HCT116 (cell line): ENCODE results near the gene SERTAD3. TPM values are rescaled to one million over a fixed set of nuclear protein-coding genes. Genes with fewer than 3 reads are reported as not detected.
A peak's percentile ranks its signal among the peaks of the same experiment; 100 is the strongest.

Experiments
- ATAC-seq: fragments of 200-7000 bp; cut with Tn5 transposase; 2 replicates; pipeline ENCODE4 v1.9.1; 2020; ENCODE audit warnings: mild to moderate bottlenecking, moderate library complexity
- BruUV-seq: library from RNA; stranded (reverse); fragments of 400-500 nt; replicated peaks from 2 replicates; lab custom pipeline; 2021; lab: Mats Ljungman, UMichigan
- CTCF ChIA-PET: fragments of 300-600 bp; sonication (Branson Sonifier 250); formaldehyde crosslinking; loops from one replicate; lab custom pipeline; 2021; ENCODE audit warnings: antibody characterized with exemption; lab: Charles Lee
- POLR2A ChIA-PET: fragments of 300-600, 350-600 bp; sonication (Branson Sonifier 250); formaldehyde crosslinking; loops from one replicate; lab custom pipeline; 2021; ENCODE audit warnings: antibody characterized with exemption; lab: Charles Lee
- RAD21 ChIA-PET, 2 experiments: fragments of 300-600 bp; sonication (Branson Sonifier 250); formaldehyde crosslinking; loops; one replicate each; lab custom pipeline; 2023; ENCODE audit warnings: low total read pairs in 2 of 2; ENCODE audit not compliant: uncharacterized antibody in 2 of 2, unreplicated experiment in 2 of 2, low non-redundant PET in 1 of 2; lab: Charles Lee
- DNase-seq: peaks from one replicate; pipeline ENCODE4 v3.0.0-alpha.2; 2010; ENCODE audit warnings: low read depth, low spot score
- H2AFZ ChIP-seq: fragments of 200-600 bp; shearing (Covaris generic), sonication (generic); 2 replicates; pipeline ENCODE4 v1.6.1; 2017; ENCODE audit warnings: low read depth, mixed run types, mixed read lengths, antibody characterized with exemption, low read length; ENCODE audit not compliant: poor library complexity, severe bottlenecking
- H3K27ac ChIP-seq: 2 replicates; pipeline ENCODE4 v1.5.1; 2012; ENCODE audit warnings: low read depth, low read length
- H3K27me3 ChIP-seq: fragments of 200-600 bp; sonication (generic); 2 replicates; pipeline ENCODE4 v1.6.1; 2016; ENCODE audit warnings: mixed run types, low read length, mixed read lengths; ENCODE audit not compliant: insufficient read depth
- H3K36me3 ChIP-seq, 2 experiments: fragments of 200-500 bp in 1 of 2; fragments of 200-600 bp in 1 of 2; sonication (Bioruptor generic) in 1 of 2; sonication (generic) in 1 of 2; 2 replicates each; pipeline versions ENCODE4 v1.5.1 to v1.6.1; 2014 to 2016; ENCODE audit warnings: low read length in 2 of 2, inconsistent platforms in 1 of 2, mixed read lengths in 1 of 2, mixed run types in 1 of 2; ENCODE audit not compliant: insufficient read depth in 2 of 2, control insufficient read depth in 1 of 2
- H3K4me1 ChIP-seq, 2 experiments: fragments of 200-600 bp in 1 of 2; sonication (generic) in 1 of 2; 2 replicates each; pipeline versions ENCODE4 v1.5.1 to v1.6.1; 2012 to 2017; ENCODE audit warnings: low read length in 2 of 2, inconsistent platforms in 1 of 2, mild to moderate bottlenecking in 1 of 2, mixed read lengths in 1 of 2, mixed run types in 1 of 2, moderate library complexity in 1 of 2; ENCODE audit not compliant: insufficient read depth in 2 of 2, control insufficient read depth in 1 of 2
- H3K4me2 ChIP-seq: fragments of 200-600 bp; sonication (generic); 2 replicates; pipeline ENCODE4 v1.6.1; 2017; ENCODE audit warnings: mixed run types, low read length, mixed read lengths
- H3K4me3 ChIP-seq, 2 experiments: fragments of 200-600 bp in 1 of 2; sonication (generic) in 1 of 2; replicated peaks in 1 of 2; 2 replicates each; pipeline ENCODE4 v1.5.1; 2011 to 2016; ENCODE audit warnings: low read length in 2 of 2, control low read depth in 1 of 2, low read depth in 1 of 2, mild to moderate bottlenecking in 1 of 2, mixed read lengths in 1 of 2, mixed run types in 1 of 2
- H3K79me2 ChIP-seq: fragments of 200-600 bp; sonication (generic); 2 replicates; pipeline ENCODE4 v1.6.1; 2017; ENCODE audit warnings: mild to moderate bottlenecking, mixed run types, low read length, moderate library complexity, mixed read lengths; ENCODE audit not compliant: insufficient read depth
- H3K9ac ChIP-seq: fragments of 200-600 bp; sonication (generic); 2 replicates; pipeline ENCODE4 v1.6.1; 2016; ENCODE audit warnings: low read length, mixed read lengths
- H3K9me2 ChIP-seq: fragments of 200-600 bp; sonication (generic), shearing (Covaris generic); 2 replicates; pipeline ENCODE4 v1.6.1; 2017; ENCODE audit warnings: mixed run types, mild to moderate bottlenecking, moderate library complexity; ENCODE audit not compliant: insufficient read depth
- H3K9me3 ChIP-seq, 2 experiments: fragments of 200-500 bp in 1 of 2; fragments of 200-600 bp in 1 of 2; sonication (Bioruptor generic) in 1 of 2; sonication (generic) in 1 of 2; 2 replicates each; pipeline ENCODE4 v1.6.1; 2014 to 2017; ENCODE audit warnings: low read length in 2 of 2, mixed read lengths in 2 of 2, inconsistent platforms in 1 of 2, low read depth in 1 of 2, mild to moderate bottlenecking in 1 of 2, mixed run types in 1 of 2, moderate library complexity in 1 of 2; ENCODE audit not compliant: control insufficient read depth in 1 of 2, insufficient read depth in 1 of 2
- H4K20me1 ChIP-seq: fragments of 200-600 bp; sonication (generic), shearing (Covaris generic); 2 replicates; pipeline ENCODE4 v1.6.1; 2017; ENCODE audit warnings: mixed run types, mild to moderate bottlenecking, moderate library complexity; ENCODE audit not compliant: insufficient read depth
- CBX3 ChIP-seq: IDR thresholded peaks from 2 replicates; pipeline ENCODE4 v1.6.1; 2012; ENCODE audit warnings: low read depth
- CTCF ChIP-seq, 3 experiments: fragments of 200-600 bp in 1 of 3; sonication (generic) in 1 of 3; IDR thresholded peaks in 2 of 3; conservative IDR thresholded peaks in 1 of 3; 2 replicates each; pipeline ENCODE4 v1.5.1; 2012 to 2017; ENCODE audit warnings: low read depth in 2 of 3, low read length in 2 of 3, antibody characterized with exemption in 1 of 3, borderline replicate concordance in 1 of 3, control low read depth in 1 of 3, mild to moderate bottlenecking in 1 of 3, mixed read lengths in 1 of 3, mixed run types in 1 of 3, moderate library complexity in 1 of 3; ENCODE audit not compliant: insufficient read depth in 1 of 3
- EZH2 ChIP-seq: fragments of 200-600 bp; sonication (generic); IDR thresholded peaks from 2 replicates; pipeline ENCODE4 v1.6.1; 2017; ENCODE audit warnings: antibody characterized with exemption, mixed run types
- MAX ChIP-seq: IDR thresholded peaks from 2 replicates; pipeline ENCODE4 v1.6.1; 2012
- RAD21 ChIP-seq: IDR thresholded peaks from 2 replicates; pipeline ENCODE4 v1.6.1; 2012; ENCODE audit warnings: low read depth, mild to moderate bottlenecking
- SP1 ChIP-seq: IDR thresholded peaks from 2 replicates; pipeline ENCODE4 v1.6.1; 2012; ENCODE audit warnings: low read depth
- ZBTB33 ChIP-seq: IDR thresholded peaks from 2 replicates; pipeline ENCODE4 v1.6.1; 2011; ENCODE audit warnings: mild to moderate bottlenecking, low read length, moderate library complexity; ENCODE audit not compliant: insufficient replicate concordance; ENCODE audit errors: extremely low read depth
- intact Hi-C: fragments of 100-400 bp; cut with micrococcal nuclease; formaldehyde crosslinking; loops from 2 replicates; pipeline ENCODE4 v1.10.0; 2022
- total RNA-seq: library from RNA; stranded (reverse); gene quantifications from one replicate; pipeline ENCODE4 v1.2.1, GENCODE V29; 2021; ENCODE audit not compliant: unreplicated experiment

The SERTAD3 gene
- total RNA-seq, 1 experiment from 2014 or later: 32.4 TPM

- TF ChIP-seq SP1 (peak; percentile 26; the same call in 1 of the 2 replicates), CBX3 (no peak)
- Histone ChIP-seq H3K9me3 (no peaks in the 10 kb centered on the region), H3K9ac (peak overlapping the region; percentile 33), H3K36me3 (peaks cover 15 to 18% of the 10 kb centered on the region in 2 experiments; a peak in 3 of 4 replicates), H3K4me3 (0 out of 4 replicates have a peak overlapping the region, but pooled peaks of 1 of the 2 experiments have one; percentile 6), H3K79me2 (peaks cover 30% of the 10 kb centered on the region), H4K20me1 (no peaks in the 10 kb centered on the region), H3K4me2 (peak overlapping the region; percentile 89), H3K9me2 (no peaks in the 10 kb centered on the region), H3K27ac (peak overlapping the region; percentile 97), H3K4me1 (peaks cover 20 to 31% of the 10 kb centered on the region in 2 experiments), H3K27me3 (no peaks in the 10 kb centered on the region), H2AFZ (no peak overlapping the region)
- no peak for DNase-seq
- ATAC-seq: no peak
- no TSS peak for BruUV-seq
- intact Hi-C loops: no loop called here
- ChIA-PET RAD21 (no interaction called here), CTCF (interaction anchor here (1.1 kb wide), 1 partner anchor 18 kb away, joined by 5 read pairs; no protein-coding TSS in a partner anchor), POLR2A (no interaction called here)
Measured at GRCh38 chr19:40445780-40446262, 1.7 kb upstream of the SERTAD3 start.

GRCh38 chr19:40444825-40445312 is 734 bp upstream of the SERTAD3 start:
- intact Hi-C loops: no loop called here
- Histone ChIP-seq H3K27me3 (no peaks in the 10 kb centered on the region), H4K20me1 (no peaks in the 10 kb centered on the region), H3K4me2 (peak overlapping the region; percentile 89), H3K4me3 (peak overlapping the region; percentile 49 to 71), H3K36me3 (peaks cover 19 to 20% of the 10 kb centered on the region in 2 experiments; a peak in 3 of 4 replicates), H3K9me3 (no peaks in the 10 kb centered on the region), H3K79me2 (peaks cover 30% of the 10 kb centered on the region), H3K9ac (peak overlapping the region; percentile 85), H3K4me1 (peaks cover 20 to 31% of the 10 kb centered on the region in 2 experiments), H3K27ac (peak overlapping the region; percentile 97), H2AFZ (no peak overlapping the region), H3K9me2 (no peaks in the 10 kb centered on the region)
- DNase-seq (no peak), ATAC-seq (no peak)
- TF ChIP-seq ZBTB33 (no peak), MAX (no peak), CTCF (IDR thresholded peaks at IDR 0.05 in 2 of 3, conservative IDR thresholded peaks at IDR 0.05 in 1 of 3; ENCODE audit: borderline replicate concordance in 1 of 3, insufficient read depth in 1 of 3, low read depth in 2 of 3, low read length in 2 of 3) (0 out of 6 replicates have a peak, but pooled peaks of 1 of the 3 experiments have one; percentile 12), RAD21 (peak; percentile 39), EZH2 (no peak)
- TSS peak; percentile 92 for BruUV-seq
- RAD21 ChIA-PET: no interaction called here
- POLR2A ChIA-PET: interaction anchor here (1.1 to 3.1 kb wide), 4 partner anchors 8 to 21 kb away, joined by 4 to 24 read pairs (median 6); partner anchors contain the start of genes BLVRB and SERTAD1
- CTCF ChIA-PET: no interaction called here
